Measurements from ENCODE around the gene TMEM87B.
"Not testable (repeated sequence)": the region's sequence is repeated elsewhere in the genome, so short reads cannot be mapped to it uniquely, and the experiment has no call there.

The TMEM87B gene

DNA sequence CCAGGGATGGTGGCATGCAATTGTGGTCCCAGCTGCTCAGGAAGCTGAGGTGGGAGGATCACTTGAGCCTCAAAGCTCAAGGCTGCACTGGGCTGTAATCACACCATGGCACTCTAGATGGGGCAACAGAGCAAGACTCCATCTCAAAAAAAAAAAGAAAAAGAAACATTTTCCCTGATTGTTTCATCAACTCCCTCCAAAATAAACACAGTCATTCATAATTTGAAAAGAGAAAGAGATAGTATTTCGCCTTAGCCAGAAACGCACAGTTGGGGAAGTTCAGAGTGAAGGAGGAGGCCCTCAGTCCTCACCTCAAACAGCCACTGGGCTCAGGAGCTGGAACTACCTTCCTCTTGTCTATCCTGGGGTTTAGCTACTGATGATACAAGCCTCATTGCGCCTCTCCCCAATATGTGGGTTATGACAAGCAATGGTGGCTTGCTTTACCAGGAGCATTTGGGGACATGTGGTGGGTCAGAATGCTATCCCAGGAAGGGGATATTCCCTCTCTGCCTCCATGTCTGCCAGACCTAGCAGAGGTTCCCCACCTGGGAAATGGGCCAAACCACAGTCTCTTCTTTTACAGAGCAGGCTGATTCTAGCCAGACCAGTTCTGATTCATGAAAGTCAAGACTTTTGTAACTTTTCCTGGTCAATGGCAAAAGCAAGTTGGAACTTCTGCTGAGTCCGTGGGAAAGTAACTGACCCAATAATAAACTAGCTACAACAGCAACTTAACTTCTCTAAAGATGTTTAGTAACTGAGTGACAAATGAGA lies 22.2 kb upstream of the TMEM87B start:
- in situ Hi-C loops (cut with MboI; ENCODE audit: low sequenced_read_pairs) = loop anchor here (10.0 kb wide), 1 partner anchor 128 kb away; no protein-coding TSS in a partner anchor

DNA sequence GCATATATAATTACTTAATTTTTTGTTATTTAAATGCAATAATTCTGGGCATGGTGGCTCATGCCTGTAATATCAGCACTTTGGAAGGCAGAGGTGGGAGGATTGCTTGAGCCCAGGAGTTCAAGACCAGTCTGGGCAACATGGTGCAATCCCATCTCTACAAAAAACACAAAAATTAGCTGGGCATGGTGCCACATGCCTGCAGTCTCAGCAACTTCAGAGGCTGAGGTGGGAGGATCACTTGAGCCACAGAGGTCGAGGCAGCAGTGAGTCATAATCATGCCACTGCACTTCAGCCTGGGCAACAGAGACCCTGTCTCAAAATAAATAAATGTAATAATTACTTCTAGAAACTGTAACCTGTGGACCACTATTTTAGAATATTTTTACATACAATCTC lies 21.5 kb upstream of the TMEM87B start:
- in situ Hi-C loops (cut with MboI; ENCODE audit: low sequenced_read_pairs) = loop anchor here (10.0 kb wide), 1 partner anchor 129 kb away; no protein-coding TSS in a partner anchor

DNA sequence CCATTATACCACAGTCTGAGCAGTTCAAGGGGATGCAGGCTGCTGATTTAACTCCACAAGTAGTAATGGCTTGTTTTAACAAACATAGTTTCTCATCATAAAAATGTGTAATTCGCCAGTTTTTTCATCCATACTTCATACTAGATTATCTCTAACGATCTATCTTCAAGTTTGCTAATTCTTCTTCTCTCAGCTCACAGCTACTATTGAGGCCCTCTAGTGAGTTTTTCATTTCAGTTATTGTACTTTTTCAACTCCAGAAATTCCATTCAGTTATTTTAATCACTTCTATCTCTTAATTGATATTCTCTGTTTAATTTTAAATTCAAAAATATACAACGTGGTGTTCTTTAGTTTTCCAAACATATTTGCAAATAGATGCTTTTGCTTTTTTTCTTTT lies 20.1 kb upstream of the TMEM87B start:
- in situ Hi-C loops (cut with MboI; ENCODE audit: low sequenced_read_pairs) = loop anchor here (10.0 kb wide), 1 partner anchor 130 kb away; no protein-coding TSS in a partner anchor

DNA sequence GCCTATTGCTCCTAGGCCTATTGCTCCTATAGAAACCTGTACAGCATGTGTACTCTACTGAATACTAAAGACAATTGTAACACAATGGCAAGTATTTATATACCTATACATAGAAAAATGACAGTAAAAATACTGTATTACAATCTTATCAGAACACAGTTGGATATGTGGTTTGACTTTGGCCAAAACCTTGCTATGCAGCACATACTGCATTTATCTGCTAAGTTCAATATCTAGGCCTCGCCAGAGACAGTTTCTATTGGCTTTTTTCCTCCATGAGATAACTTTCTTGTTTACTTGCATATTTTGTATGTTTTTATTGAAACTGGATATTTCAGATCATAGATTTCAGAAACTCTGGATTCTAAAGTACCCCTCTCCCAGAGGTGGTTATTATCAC lies 19.3 kb upstream of the TMEM87B start:
- in situ Hi-C loops (cut with MboI; ENCODE audit: low sequenced_read_pairs) = loop anchor here (10.0 kb wide), 1 partner anchor 131 kb away; no protein-coding TSS in a partner anchor

DNA sequence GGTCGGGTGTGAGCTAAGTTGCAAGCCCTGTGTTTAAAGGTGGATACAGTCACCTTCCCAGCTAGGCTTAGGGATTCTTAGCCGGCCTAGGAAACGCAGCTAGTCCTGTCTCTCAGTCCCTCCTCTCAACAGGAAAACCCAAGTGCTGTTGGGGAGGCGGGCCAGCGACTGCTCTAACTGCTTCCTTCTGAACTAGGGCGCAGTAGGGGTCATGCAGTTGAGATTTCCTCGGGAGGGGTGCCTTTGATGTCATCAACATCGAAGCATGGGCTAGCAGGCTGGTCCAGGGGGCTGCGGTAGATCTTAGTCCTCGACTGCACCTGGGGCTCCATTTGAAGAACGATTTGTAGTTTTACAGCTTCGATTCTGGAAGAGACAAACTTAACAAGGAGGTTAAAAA lies 15.5 kb upstream of the TMEM87B start:
- in situ Hi-C loops (cut with MboI; ENCODE audit: low sequenced_read_pairs) = loop anchor here (10.0 kb wide), 1 partner anchor 135 kb away; no protein-coding TSS in a partner anchor

DNA sequence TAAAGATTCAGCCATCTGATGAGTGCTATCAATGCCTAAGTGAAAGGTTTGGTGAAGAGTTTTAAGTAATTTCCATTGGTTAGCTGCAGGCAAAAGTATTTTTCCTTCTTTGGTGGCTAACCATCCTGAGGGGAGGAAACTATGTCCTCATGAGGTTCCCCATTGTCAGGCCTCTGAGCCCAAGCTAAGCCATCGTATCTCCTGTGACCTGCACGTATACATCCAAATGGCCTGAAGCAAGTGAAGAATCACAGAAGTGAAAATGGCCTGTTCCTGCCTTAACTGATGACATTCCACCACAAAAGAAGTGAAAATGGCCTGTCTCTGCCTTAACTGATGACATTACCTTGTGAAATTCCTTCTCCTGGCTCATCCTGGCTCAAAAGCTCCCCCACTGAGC lies 15.0 kb upstream of the TMEM87B start:
- in situ Hi-C loops (cut with MboI; ENCODE audit: low sequenced_read_pairs) = not testable (repeated sequence)

DNA sequence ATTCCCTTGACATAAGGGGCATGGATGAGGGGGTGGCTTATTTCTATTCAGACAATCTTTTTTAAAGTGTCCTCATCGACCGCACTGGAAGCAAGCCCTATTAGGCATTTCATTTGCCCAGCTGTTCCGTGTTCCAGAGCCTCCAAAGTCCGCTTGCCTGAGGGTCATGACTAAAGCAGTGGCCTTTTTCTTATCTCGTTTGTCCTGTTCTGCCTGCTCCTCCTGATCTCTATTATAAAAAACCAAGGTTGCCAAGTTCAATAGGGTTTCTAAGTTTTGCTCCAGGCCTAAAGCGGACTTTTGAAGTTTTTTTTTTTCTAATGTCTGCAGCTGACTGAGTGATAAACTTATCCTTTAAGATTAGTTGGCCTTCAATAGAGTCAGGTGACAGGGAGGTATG lies 13.6 kb upstream of the TMEM87B start:
- in situ Hi-C loops (cut with MboI; ENCODE audit: low sequenced_read_pairs) = not testable (repeated sequence)

DNA sequence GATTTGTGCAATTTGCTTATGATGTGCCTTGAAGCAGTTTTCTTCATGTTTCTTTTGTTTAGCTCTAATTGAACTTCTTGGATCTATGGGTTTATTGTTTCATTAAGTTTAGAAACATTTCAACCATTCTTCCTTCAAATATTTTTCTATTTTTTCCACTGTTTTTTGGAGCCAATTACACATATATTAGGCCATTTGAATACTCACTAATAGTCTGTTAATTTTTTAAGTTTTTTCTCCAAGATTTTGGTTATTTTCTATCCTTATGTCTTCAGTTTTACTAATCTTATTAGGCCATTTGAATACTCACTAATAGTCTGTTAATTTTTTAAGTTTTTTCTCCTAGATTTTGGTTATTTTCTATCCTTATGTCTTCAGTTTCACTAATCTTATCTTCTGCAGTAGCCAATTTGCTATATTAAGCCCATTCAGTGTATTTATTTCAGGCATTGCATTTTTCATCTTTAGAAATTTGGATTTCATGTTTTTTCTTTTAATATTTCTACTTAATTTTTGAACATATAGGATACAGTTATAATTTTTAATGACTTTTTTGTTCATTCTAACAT lies 9.5 kb upstream of the TMEM87B start:
- in situ Hi-C loops (cut with MboI; ENCODE audit: low sequenced_read_pairs) = no loop called here

DNA sequence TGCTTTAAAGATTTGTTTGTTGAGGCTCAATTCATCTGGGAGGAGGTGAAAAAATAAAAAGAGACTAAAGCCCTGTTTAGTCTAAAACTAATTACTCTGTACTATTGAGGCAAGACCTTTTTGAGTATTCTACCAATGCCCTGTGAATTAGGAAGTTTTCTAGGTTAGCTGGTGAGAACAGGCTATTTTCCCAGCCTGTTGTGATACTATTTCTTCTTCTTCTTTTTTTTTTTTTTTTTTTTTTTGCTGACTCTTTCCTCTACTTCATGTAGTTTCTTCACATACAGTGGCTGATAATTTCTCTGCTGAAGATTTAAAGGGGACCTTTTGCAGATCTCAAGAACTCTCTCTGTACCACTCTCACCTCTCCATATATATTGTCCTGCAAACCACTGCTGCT lies 8.8 kb upstream of the TMEM87B start:
- in situ Hi-C loops (cut with MboI; ENCODE audit: low sequenced_read_pairs) = no loop called here

DNA sequence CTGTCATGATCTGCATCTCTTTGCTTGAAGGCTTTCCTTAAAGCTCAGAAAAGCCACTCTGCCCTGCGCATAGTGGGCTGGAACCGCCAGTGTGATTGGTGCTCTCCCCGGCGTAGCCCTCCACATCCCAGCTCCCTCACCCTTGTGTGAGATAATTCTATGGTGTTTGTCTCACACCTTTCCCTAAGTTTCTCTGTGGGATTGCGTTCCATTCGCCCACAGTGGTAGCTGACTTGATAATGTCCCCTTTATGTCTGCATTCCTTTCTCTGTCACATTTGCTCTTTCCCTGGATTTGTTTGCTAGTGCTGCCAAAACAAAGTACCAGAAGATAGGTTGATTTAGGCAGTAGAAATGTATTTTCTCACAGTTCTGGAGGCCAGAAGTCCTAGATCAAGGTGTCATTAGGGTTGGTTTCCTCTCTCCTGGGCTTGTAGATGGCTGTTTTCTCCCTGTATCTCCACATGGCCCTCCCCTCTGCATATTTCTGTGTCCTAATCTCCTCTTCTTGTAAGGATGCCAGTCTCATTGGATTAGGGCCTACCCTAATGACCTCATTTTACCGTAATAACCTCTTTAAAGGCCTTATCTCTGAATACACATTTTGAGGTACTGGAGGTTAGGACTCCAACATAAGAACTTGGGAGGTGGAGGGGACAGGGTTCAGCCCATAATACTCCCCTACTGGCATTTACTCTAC lies 7.4 kb upstream of the TMEM87B start:
- in situ Hi-C loops (cut with MboI; ENCODE audit: low sequenced_read_pairs) = no loop called here

DNA sequence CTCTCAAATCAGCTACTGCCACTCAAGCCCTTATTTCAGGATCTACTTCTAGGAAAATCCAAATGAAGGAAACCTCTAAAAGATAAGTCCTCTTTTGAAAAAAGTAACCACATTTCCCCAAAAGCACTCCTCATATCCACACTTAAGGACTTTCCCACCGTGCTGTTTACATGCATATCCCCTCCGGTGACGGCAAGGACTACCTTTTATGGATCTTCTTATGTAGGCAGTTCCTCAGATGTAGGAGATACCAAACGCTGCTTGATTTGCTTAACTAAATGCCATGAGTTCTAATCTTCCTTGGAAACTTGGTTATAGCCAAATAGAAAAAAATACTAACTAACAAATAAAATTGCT lies 6.9 kb upstream of the TMEM87B start:
- in situ Hi-C loops (cut with MboI; ENCODE audit: low sequenced_read_pairs) = no loop called here

DNA sequence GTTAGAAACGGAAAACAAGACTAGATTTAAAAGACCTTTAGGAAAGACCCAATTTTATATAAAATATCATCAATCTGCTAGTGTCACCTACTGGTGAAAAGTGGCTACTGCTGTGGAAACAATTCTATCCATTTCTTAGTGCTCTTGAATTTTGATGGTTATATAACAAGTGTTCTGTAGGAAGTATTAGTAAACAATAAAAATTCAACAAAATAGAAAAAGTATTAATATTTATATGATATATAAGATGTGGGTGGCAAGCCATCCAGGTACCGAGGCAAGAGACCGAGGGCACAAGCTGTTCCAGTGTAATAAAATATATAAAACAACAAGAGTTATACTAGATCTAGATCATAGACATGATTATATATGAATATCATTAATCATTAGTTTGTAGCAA lies 6.2 kb upstream of the TMEM87B start:
- in situ Hi-C loops (cut with MboI; ENCODE audit: low sequenced_read_pairs) = no loop called here

DNA sequence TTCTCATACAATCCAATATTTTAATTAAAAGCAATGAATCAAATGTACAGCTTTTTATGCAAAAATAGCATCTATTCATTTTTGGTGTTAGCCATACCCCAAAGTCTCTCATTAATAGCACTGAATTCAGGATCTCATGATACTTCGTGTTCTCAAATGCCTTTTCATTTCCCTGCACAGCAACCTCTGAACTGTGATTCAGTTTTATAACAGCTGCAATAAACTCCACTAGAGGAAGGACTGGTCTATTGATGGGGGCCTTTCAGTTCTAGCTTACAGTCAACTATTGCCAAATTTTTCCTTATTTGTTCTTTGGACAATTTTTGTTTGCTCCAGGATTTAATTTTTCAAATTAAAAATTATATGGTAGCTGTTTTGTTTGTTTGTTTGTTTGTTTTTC lies 4.8 kb upstream of the TMEM87B start:
- in situ Hi-C loops (cut with MboI; ENCODE audit: low sequenced_read_pairs) = loop anchor here (10.0 kb wide), 1 partner anchor 166 kb away; the partner anchor contains the start of gene ANAPC1

DNA sequence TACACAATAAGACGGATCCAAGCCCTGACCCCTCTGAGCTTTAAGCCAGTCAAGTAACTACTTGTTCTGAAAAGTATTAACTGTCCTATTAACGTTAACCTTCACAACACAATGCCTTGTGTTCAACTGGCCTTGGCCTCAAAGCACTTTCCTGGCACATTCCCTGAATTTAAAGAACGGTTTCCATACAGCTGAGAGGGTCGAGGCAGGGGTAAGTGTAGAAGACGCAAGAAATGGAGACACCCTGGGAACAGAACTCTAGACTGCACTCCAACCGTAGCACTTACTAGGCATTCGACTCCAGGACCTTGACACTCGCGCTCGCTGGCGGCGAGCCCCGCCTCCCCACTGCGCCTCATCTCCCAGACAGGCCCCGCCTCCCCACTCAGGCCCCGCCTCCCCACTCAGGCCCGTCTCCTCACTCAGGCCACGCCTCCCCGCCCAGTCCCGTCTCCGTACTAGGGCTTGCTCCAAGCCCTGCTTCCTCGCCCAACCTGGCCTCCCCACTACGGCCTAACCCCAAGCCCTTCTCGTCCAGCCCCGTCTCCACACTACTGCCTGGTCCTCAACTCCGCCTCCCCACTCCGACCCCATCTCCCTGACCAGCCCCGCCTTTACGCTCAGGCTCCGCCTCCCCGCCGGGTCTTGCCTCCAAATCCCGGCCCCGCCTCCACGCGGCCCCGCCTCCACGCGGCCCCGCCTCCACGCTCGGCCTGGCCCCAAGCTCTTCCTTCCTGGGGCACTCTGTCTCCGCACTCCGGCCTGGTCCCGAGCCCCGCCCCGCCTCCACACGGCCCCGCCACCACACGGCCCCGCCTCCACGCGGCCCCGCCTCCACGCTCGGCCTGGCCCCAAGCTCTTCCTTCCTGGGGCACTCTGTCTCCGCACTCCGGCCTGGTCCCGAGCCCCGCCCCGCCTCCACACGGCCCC lies 887 bp upstream of the TMEM87B start:
- in situ Hi-C loops (cut with MboI; ENCODE audit: low sequenced_read_pairs) = loop anchor here (10.0 kb wide), 1 partner anchor 169 kb away; the partner anchor contains the start of gene ANAPC1

DNA sequence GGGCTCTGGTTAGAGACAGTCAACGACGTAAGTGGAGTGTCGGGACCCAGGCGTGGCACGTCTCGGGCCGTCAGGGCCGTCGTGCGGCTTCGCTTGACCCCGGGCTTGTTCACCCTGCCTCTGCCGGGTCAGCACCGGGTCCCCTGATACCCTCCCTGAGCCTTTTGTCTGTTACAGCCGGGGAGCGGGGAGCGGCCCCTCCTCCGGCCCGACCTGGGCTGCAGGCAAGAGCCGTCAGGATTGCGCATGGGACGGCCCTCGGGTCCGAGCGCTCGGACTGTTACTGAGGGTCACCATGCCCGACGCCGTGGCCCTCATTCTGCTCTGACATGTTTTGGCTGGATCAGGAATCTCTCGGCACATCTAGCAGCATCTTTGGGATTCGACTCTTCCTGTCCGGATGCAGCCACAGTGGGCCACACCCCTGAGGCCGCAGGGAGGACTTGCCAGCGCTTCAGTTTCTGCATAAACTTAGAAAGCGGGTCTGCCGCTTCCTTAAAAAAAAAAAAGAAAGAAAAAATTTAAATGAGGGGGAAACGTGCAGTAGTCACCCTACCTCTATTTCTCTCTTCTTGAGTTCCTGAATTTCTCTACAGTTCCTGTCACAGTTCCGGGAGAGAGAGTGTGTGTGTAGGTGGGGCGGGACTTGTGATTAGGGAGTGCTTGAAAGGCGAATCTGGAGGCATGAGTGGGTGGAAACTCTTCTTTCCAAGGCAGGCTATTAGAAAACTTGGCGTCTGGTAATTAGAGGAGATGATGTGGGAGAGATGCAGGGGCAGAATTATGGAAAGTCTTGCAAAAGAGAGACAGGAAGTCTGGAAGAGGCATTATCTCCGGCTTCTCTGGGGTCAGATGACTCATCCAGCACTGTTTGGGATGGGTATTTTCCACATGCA lies 909 bp downstream of the TMEM87B start:
- in situ Hi-C loops (cut with MboI; ENCODE audit: low sequenced_read_pairs) = loop anchor here (10.0 kb wide), 1 partner anchor 171 kb away; the partner anchor contains the start of gene ANAPC1

DNA sequence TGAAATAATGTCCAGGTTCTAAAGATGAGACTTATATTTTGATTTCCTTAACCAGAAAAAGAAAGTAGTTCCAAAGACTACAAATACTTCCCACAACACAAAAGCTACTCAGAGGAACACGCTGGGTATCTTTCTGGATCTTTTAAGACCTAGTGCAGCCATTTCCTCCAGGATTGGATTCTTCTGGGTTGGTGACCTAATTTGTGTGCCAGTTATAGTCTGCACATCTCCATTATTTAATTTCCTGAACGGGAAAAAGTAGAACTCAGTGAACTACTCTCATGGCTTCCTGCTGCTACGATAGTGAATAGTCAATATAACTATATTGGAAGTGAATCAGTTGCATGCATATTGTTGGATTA lies 1.5 kb downstream of the TMEM87B start:
- in situ Hi-C loops (cut with MboI; ENCODE audit: low sequenced_read_pairs) = loop anchor here (10.0 kb wide), 1 partner anchor 172 kb away; the partner anchor contains the start of gene ANAPC1

DNA sequence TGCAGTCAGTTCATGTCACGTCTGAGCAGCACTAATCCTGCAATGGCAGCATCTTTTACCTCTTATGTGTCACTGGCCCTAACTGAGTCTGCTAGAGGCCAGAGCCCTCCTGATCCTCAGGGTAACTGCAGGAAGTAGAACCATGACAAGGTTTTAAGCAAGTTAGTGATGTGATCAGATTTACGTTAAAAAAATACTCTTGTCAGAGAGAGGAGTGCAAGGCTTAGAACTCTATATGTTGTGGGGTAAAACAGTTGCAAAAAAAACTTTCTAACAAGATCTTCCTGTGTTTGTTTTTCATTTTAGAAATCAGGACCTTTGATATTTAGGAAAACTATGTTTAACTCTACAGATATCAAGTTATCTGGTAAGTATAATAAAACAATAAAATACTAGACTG lies 4.6 kb downstream of the TMEM87B start:
- in situ Hi-C loops (cut with MboI; ENCODE audit: low sequenced_read_pairs) = loop anchor here (10.0 kb wide), 1 partner anchor 175 kb away; the partner anchor contains the start of gene ANAPC1

DNA sequence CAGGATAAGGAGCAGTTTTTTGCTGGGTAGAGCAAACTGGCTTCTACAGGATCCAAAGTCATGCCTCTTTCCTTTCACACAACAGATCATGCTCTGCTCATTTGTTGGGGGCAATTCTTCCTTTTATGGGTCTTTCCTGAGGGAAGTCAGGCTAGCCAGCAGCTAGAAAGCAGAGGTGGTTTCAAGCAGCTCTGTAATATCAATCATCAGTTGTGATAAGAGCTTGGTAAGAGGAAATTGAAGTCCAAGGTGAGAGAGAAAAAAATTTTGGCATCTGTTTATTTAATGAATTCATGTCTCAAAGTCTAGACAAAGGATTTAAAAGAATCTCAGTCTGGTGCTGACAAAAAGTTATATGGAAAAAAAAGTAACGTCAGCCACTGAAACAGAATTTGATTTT lies 6.2 kb downstream of the TMEM87B start:
- in situ Hi-C loops (cut with MboI; ENCODE audit: low sequenced_read_pairs) = no loop called here

DNA sequence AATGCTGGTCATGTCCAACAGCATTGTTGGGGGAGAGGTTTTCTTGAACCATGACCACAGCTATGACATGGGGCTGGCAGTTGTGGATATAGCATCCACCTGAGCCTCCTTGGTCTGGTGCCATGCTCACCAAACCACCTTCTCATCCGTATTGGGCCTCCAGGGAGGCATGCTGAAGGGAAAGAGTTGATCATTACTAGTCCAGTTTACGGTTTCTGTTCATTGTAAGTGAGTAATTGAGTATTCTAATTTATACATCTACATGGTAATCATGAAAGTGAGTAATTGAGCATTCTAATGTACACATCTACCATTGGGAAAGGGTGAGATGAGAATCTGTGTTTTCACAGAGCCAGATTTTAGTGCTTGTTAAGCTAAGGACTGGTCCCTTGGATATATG lies 6.8 kb downstream of the TMEM87B start:
- in situ Hi-C loops (cut with MboI; ENCODE audit: low sequenced_read_pairs) = no loop called here

Data from HL-60/S4 (cell line).